Glomerular visceral epithelial cell (primary cell): ENCODE results near the gene PARP9.
"Not testable (repeated sequence)": the region's sequence is repeated elsewhere in the genome, so short reads cannot be mapped to it uniquely, and the experiment has no call there.

Source experiments
- DNase-seq: peaks from one replicate; pipeline ENCODE4 v3.0.0-alpha.2; 2016; ENCODE audit errors: extremely low spot score

PARP9 gene

DNA sequence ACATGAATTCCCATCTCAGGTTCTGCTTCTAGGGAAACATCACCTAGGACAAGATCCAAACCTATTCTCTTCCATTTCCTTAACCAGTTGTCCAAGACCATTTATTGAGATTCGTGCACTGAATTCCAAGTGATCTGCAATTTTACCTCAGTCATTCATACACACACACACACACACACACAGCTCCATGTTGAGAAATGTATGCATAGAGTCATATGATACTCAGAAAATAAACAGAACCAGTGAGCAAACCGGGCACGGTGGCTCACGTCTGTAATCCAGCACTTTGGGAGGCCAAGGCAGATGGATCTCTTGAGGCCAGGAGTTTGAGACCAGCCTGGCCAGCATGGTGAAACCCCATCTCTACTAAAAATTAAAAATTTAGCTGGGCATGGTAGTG is 43.2 kb downstream of the PARP9 start:
- DNase-seq: no peak

DNA sequence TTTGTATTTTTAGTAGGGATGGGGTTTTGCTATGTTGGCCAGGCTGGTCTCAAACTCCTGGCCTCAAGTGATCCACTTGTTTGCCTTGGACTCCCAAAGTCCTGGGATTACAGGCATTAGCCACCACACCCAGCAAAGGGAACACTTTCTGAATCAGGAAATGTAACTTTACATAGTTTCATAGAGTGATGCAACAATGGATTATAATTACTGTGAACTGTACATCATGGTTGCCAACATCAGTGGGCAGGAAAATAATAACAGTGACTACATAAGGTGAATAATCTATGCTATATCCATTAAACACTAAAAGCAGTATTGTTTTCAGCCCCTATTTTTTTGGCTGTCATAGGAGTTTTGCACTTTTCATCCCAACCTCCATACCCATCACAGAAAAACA is 44.4 kb downstream of the PARP9 start:
- no peak for DNase-seq

DNA sequence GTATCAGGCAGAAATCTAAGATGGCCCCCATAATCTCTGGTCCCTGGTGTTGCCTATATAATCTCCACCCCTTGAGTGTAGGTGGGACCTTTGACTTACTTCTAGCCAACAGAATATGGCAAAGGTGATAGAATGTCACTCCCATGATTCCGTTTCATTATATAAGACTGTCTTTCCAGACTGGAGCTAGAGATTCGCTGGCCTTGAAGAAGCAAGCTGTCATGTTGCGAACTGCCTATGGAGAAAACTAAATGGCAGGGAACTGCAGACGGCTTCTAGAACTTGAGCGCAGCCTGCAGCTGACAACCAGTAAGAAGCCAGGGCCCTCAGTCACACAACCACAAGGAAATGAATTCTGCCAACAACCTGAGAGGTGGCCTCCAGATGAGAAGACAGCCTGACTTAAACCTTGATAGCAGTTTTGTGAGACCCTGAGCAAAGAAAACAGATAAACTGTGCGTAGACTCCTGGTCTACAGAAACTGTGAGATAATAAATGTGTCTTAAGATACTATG is 47.2 kb downstream of the PARP9 start:
- no peak for DNase-seq

DNA sequence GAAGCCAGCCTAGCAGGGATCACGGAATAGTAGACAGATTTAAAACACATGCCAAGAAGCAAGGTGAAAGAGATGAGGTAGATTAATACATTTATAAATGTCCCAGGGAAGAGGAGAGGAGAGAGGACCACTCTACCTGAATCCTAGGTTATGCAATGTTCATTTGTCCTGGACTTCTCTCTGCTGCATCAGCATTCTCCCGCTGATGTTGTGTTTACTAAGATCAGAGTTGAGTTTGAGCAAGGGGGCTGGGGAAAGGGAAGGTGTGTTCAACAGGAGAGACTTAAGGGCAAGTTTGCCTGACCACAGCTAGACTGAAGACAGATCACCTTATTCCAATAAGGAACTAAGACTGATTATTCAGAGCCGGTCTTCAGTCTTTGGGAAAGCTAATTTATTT is 48.2 kb downstream of the PARP9 start:
- DNase-seq: no peak

DNA sequence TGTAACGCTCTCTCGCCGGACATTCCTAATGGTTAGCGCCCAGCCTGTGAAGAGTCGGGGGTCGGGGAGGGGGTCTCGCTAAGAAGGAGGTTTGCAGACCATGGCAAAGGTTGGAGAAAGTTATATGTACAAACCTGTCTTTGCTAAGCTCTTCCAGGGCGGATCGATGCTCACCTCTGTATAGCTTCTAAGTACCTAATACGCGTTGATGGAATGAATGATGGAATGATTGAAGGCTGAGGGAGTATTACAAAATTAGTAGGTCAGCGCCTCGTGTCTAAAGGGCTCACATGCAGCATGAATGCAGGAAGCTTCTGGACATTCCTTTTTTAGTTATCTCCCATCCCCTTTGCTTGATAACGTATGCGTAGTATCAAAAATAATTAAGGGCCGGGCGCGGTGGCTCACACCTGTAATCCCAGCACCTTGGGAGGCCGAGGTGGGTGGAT is 49.1 kb downstream of the PARP9 start:
- no peak for DNase-seq

DNA sequence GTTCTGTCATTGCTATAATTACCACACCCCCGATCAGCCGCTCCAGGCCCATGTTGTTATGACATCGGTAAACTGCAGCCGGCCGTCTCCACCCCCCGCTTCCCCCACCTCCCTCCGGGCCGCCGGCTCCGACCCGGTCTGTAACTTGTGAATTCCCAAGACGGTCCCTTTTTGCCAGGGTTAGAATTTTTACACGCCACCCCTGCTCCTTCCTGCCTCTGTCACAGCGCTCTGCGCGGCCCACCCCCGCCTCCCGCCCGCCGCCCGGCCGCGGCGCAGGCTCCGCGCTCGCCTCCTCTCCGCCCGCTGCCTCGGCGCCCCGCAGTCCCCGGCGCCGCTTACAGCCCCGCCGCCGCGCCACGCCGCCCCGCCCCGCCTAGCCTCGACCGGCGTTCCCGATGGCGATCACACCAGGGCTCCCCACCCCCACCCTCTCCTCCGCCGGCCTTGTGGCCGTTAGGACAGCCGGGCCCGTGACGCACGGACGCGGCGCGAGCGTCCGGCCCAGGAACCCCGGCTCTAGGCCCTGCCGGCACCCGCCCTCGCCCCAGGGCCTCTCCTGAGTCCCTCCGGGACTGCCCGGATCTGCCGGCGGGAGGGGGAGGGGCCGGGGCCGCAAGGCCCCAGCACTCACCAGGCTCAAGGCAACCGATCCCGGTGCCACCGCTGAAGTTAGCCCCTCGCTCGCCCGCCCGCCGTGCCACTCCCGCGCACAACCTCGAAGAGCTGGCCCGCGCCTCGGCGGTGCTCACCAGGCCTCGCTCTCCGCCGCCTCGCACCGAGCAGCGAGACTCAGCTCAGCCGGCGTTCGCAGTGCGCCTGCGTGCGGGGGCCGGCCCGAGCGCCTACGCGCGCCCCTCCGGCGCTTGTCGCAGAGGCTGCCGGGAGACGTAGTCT is 49.7 kb downstream of the PARP9 start, which contains the start of gene KPNA1:
TSS of gene KPNA1 (minus strand) at position 817 of the 897 bp plus-strand sequence. CDS start 18,374 bp downstream, outside the sequence.
- DNase-seq: peak; percentile 87

DNA sequence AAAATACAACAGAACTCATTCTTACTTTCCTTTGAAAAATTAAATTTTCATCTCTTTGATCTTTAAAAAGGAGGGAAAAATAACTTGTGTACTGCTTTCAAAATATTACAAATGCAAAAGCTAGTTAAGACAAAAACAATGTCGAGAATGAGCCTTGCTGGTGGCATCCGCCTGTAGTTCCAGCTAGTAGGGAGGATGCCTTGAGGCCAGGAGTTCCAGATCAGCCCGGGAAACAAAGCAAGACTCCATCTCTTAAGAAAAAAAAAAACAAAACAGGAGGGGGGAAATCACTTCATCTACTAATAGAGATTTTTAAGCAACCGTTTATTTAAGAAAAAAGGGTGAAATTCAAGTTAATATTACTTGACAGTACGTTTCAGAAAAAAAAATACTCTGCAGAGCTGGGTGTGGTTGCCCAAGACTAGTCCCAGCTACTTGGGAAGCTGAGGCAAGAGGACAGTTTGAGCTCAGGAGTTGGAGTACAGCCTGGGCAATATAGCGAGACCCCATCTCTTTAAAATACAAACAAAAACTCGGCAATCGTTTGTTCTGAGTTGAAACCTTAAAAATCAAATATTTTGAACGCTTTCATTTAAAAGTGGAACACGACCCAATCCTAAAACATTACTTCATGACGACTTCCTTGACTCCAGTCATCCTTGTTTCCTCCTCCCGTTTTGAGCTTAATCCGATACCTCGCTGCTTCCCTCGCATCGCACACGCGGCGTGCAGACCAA is 50.5 kb downstream of the PARP9 start:
- no peak for DNase-seq

DNA sequence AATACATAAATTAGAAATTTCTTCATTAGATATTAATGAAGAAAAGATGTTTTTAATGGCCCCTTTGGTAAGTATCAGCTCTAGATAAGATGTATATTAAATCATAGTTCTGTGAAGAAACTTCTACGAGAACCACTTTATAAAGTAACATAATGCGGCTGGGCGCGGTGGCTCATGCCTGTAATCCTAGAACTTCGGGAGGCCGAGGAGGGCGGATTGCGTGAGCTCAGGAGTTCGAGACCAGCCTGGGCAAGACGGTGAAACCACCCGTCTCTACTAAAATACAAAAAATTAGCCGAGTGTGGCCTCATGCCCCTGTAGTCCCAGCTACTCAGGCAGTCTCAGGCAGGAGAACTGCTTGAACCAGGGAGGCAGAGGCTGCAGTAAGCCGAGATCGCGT is 51.8 kb downstream of the PARP9 start:
- DNase-seq: no peak

DNA sequence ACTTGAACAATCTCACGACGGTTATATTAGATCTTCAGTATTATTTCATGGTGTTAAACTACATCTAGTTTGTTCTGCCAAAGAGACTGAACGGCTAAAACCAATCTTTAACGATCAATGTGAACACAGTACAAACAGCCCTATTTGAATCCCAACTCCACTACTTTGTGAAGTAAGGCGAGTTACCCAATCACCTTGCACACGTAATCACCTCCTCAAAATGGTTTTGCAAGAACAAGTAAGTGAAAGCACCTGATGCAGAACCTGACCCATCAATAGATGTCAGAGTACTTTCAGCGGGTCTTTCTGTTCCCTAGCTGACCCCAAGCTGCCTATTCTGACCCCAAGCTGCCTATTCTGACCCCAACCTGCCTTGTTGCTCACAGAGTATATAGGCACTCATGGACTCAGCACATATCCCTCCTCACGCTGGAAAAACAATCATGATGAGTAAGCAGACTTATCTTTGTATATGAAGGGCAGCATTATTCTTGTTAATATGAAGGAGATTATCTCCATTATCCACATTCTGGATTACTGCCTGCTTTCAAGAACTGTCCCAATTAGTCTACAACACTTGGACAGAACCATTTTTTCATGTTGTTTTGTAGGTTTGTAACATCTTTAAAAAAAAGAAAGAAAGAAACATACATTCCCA is 53.1 kb downstream of the PARP9 start:
- no peak for DNase-seq

DNA sequence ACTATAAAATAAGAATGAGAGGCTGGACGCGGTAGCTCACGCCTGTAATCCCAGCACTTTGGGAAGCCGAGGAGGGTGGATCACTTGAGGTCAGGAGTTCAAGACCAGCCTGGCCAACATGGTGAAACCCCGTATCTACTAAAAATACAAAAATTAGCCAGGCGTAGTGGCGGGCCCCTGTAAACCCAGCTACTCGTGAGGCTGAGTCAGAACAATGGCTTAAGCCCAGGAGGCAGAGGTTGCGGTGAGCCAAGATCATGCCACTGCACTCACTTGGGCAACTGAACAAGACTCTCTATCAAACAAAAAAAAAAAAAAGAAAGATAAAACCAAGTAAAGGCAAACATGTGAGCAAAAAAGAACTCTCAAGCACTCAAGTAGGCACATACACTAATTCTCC is 55.2 kb downstream of the PARP9 start:
- DNase-seq: peak; percentile 90

DNA sequence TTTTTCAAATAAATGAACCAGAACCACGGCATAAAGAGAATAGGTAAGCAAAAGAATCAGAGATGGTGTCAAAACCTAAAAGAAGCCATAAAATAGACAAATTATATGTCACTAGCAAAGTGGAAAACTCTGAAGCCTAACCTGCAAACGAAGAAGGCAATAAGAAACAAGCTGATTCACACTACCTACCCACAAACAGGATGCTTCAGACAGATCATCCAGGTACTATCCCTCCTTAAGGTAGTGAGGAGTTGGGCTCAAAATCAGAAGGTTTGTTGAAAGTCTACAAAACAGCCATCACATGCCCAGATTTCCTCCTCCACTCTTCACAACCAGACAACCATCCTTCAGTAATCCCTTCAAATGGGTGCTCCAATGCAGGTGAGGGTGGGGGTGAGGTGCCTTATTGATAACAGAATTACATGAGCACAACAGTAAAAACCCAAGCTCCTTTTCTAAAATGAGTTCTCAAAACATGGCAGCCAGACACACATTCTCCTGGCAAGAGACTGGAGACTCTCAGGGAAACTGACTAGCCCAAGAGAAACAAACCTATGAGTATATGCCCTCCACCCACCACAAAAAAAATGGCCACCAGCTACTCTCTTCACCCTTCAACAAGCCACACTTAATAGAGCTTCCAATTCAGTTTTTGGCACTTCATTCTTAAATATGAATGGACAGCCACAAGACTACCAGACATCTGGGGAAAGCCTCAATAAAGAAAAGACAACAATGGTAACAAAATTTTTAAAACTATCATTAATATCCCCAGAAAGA is 55.8 kb downstream of the PARP9 start:
- DNase-seq: peak; percentile 11

DNA sequence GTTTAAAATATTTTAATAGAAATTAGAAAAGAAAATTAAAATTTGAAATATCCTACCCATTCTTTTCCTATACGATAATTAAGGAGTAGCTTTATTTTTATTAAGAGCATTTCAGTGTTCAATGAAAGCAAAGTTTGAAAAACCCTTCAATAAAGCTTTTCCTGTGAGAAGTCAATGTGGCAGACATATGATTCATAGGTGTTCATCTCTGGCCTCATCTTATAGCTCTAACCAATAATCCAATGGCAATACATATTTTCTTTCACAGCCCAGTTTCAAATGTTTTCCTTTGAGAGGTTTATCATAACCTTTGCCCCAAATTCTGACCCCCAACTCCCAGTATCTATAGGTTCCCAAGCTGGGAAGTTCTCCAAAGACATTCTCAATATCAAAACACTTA is 57.6 kb downstream of the PARP9 start:
- no peak for DNase-seq

DNA sequence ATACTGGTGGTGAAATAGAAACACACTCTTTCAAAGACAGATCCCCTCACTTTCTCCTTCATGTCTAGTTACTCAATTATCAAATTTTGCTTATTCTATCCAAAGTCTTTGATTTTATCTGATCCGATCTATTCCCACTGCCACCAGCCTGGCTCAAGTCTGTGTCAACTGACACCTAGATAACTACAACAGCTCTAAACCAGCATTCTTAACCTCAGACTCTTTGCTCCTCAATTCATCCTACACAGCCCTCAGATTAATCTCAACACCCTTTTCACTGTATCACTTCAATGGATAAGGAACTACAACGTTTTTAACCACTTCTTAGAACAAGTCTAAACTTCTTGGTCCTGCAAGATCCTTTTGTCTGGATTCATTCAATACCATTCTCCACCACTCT is 58.4 kb downstream of the PARP9 start:
- DNase-seq: no peak

DNA sequence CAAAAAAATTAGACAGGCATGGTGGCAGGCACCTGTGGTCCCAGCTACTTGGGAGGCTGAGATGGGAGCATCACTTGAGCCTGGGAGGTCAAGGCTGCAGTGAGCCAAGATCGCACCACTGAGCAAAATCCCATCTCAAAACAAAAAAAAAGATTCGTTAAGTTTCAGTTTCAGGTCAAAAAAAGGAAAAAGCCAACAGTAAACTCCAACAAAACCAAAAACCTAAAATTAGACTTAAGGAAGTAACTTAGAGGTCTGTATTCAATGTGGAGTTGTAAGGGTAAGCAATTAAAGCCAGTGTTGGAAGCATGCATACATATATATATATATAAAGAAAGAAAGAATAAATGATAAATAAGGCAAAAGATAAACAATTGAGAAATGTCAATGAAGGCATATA is 61.2 kb downstream of the PARP9 start:
- no peak for DNase-seq

DNA sequence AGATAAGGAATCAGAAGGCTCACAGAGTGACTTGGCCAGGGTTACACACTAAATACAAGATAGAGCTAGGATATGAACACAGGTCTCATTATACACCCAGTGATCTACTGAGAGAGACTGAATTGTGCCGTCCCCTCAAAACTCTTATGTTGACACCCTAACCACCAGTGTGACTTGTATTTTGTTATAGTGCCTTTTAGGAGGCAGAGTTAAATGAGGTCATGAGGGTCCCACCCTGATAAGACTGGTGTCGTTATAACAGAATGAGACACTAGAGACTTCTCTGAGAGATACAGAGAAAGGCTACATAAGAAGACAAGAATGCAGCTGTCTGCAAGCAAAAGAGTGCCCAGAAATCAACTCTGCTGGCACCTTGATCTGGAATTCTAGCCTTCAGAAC is 62.0 kb downstream of the PARP9 start:
- no peak for DNase-seq

DNA sequence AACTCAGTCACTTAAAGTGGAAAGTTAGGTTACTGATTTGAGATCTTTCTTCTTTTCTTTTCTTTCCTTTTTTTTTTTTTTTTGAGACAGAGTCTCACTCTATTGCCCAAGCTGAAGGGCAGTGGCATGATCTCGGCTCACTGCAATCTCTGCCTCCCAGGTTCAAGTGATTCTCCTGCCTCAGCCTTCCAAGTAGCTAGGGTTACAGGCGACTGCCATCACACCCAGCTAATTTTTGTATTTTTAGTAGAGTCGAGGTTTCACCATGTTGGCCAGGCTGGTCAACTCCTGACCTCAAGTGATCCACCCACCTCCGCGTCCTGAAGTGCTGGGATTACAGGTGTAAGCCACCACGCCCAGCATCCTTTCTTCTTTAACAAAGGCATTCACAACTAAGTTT is 63.1 kb downstream of the PARP9 start:
- DNase-seq: not testable (repeated sequence)

DNA sequence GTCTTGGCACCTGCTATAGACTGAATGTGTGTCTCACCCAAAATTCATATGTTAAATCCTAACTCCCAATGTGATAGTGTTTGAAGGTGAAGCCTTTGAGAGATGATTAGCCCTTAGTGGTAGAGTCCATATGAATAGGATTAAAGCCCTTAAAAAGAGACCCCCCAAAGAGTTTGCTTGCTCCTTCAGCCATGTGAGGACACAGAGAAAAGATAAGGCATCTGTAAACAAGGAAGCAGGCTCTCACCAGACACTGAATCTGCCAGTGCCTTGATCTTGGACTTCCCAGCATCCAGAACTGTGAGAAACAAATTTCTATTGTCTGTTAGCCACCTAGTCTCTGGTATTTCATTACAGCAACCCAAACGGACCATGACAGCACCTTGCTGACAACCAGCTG is 65.9 kb downstream of the PARP9 start:
- no peak for DNase-seq

DNA sequence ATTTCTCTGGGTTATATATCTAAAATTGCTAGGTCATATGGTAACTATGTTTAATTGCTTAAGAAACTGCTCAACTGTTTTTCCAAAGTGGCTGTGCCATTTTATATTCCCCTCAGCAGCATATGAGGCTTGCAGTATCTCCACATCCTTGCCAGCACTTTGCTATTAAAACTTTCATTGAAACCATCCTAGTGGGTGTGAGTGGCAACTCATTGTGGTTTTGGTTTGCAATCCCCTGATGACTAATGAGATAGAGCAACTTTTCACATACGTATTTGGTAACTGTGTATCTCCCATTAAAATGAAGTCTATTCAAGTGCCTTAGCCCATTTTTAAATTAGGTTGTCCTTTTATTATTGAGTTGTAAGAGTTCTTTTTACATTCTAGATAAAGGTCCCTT is 66.7 kb downstream of the PARP9 start:
- peak; percentile 78 for DNase-seq

DNA sequence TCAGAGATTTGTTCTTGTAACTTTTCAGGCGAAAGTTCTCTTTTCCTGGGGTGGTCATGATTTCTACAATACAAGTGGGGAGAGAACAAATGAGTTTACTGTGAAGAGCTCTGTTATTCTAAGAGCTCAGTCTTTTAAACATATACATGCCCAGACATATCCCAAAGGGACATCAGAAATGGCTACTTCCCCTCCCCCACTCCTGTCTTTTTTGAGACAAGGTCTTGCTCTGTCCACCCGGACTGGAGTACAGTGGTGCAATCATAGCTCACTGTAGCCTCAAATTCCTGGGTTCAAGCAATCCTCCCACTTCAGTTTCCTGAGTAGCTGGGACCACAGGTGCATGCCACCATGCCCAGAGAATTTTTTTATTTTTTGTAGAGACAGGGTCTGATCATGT is 67.6 kb downstream of the PARP9 start:
- no peak for DNase-seq

DNA sequence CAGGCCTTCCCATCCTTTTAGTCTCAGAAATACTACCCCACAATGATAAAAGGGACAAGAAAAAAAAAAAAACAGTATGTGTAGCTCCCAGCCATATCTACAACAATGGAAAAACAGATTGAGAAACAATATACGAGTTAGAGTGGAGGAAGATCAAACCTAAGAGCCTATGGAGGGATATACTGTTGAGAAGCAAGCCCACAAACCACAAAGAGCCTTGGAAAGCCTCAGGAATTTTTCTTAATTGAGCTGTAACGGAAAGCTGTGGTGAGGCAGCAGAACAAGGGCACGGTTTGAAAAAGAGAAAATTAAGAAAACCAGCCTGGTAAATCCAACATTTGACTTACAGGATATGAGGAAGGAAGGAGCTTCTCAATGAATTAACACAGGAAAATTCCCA is 70.8 kb downstream of the PARP9 start:
- DNase-seq: peak; percentile 74

DNA sequence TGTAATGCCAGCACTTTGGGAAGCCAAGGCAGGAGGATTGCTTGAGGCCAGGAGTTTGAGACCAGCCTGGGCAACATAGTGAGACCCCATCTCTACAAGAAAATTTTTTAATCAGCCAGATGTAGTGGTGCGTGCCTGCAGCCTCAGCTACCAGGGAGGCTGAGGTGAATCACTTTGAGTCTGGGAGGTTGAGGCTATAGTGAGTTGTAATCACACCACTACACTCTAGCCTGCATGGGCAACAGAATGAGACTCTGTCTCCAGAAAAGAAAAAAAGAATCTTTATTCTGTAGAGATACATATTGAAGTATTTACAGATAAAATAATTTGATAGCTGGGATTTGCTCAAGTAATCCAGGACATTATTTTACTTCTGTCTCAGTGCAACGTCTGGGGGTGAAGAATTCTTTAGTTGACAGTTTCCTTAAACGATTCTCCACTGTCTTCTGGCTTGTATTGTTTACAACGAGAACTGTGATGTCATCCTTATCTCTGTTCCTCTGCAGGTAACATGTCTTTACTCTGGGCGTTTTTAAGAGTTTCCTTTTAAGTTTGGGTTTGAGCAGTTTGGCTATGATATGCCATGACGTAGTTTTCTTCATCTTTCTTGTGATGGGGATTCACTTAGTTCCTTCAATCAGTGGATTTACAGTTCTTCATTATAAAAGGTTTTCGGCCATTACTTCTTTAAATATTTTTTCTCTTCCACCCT is 75.7 kb downstream of the PARP9 start:
- no peak for DNase-seq
